Measurements from ENCODE around the gene CTNNB1. TPM values are rescaled to one million over a fixed set of nuclear protein-coding genes. Genes with fewer than 3 reads are reported as not detected.

Gene CTNNB1
- total RNA-seq, 4 donors from 2014 or later, result 340 to 406 (median 367) TPM

- no peak overlapping the region for H3K27ac ChIP-seq (replicated peaks in 1 of 4)
- H3K9me3 ChIP-seq, result no peaks in the 10 kb centered on the region
- intact Hi-C loops (cut with DNase I), result no loop called here
- 92% methylated on average over 3 of the region's 3 CpGs for WGBS
- H3K36me3 ChIP-seq, result no peaks in the 10 kb centered on the region
- H3K4me3 ChIP-seq, result no peak overlapping the region
- DNase-seq (ENCODE audit: extremely low spot score), result no peak
- no peaks in the 10 kb centered on the region for H3K27me3 ChIP-seq
- TF ChIP-seq POLR2AphosphoS5 (IDR thresholded peaks at IDR 0.05) (no peak), CTCF (IDR thresholded peaks at IDR 0.05) (no peak), EP300 (IDR thresholded peaks at IDR 0.05) (no peak), POLR2A (IDR thresholded peaks at IDR 0.05; ENCODE audit: low read depth) (no peak)
- no peaks in the 10 kb centered on the region for H3K4me1 ChIP-seq
Observed at GRCh38 chr3:41162541-41162940, 36.8 kb upstream of the CTNNB1 start.

- Histone ChIP-seq H3K9me3 (no peaks in the 10 kb centered on the region), H3K4me3 (no peak overlapping the region), H3K4me1 (no peaks in the 10 kb centered on the region), H3K27ac (replicated peaks in 1 of 4) (no peak overlapping the region), H3K36me3 (no peaks in the 10 kb centered on the region), H3K27me3 (no peaks in the 10 kb centered on the region)
- TF ChIP-seq POLR2A (IDR thresholded peaks at IDR 0.05; ENCODE audit: low read depth), result no peak
- TF ChIP-seq POLR2AphosphoS5 (IDR thresholded peaks at IDR 0.05), result no peak
- TF ChIP-seq EP300 (IDR thresholded peaks at IDR 0.05), result no peak
- intact Hi-C loops (cut with DNase I), result no loop called here
- WGBS, result 80% methylated on average over 1 of the region's 1 CpG
- no peak for DNase-seq (ENCODE audit: extremely low spot score)
Observed at GRCh38 chr3:41163006-41163405, 36.3 kb upstream of the CTNNB1 start.

- 65% methylated on average over 3 of the region's 3 CpGs for whole genome bisulfite sequencing
- Histone ChIP-seq H3K9me3 (no peaks in the 10 kb centered on the region), H3K36me3 (no peaks in the 10 kb centered on the region), H3K4me3 (no peak overlapping the region), H3K27ac (replicated peaks in 1 of 4) (no peak overlapping the region), H3K27me3 (no peaks in the 10 kb centered on the region), H3K4me1 (peaks cover 0 to under 1% (median 0%) of the 10 kb centered on the region in 4 donors)
- TF ChIP-seq CTCF (IDR thresholded peaks at IDR 0.05), result no peak
- no peak for TF ChIP-seq POLR2A (IDR thresholded peaks at IDR 0.05; ENCODE audit: low read depth)
- no peak for TF ChIP-seq POLR2AphosphoS5 (IDR thresholded peaks at IDR 0.05)
- no peak for TF ChIP-seq EP300 (IDR thresholded peaks at IDR 0.05)
- DNase-seq (ENCODE audit: extremely low spot score), result no peak
- intact Hi-C loops (cut with DNase I), result no loop called here
Observed at GRCh38 chr3:41163421-41163820, 35.9 kb upstream of the CTNNB1 start.

- Histone ChIP-seq H3K4me3 (no peak overlapping the region), H3K4me1 (peaks cover 0 to 12% (median 4%) of the 10 kb centered on the region in 4 donors), H3K27me3 (no peaks in the 10 kb centered on the region), H3K9me3 (no peaks in the 10 kb centered on the region), H3K27ac (replicated peaks in 1 of 4) (no peak overlapping the region), H3K36me3 (no peaks in the 10 kb centered on the region)
- WGBS, result 65% methylated on average over 2 of the region's 2 CpGs
- DNase-seq (ENCODE audit: extremely low spot score), result no peak
- intact Hi-C loops (cut with DNase I), result no loop called here
- TF ChIP-seq CTCF (IDR thresholded peaks at IDR 0.05), result no peak
- TF ChIP-seq POLR2A (IDR thresholded peaks at IDR 0.05; ENCODE audit: low read depth), result no peak
- TF ChIP-seq EP300 (IDR thresholded peaks at IDR 0.05), result no peak
- no peak for TF ChIP-seq POLR2AphosphoS5 (IDR thresholded peaks at IDR 0.05)
Observed at GRCh38 chr3:41164777-41165176, 34.5 kb upstream of the CTNNB1 start.

GRCh38 chr3:41167722-41168497 lies 31.4 kb upstream of the CTNNB1 start:
- Histone ChIP-seq H3K4me1 (peaks cover 0 to 12% (median 4%) of the 10 kb centered on the region in 4 donors), H3K4me3 (no peak overlapping the region), H3K36me3 (no peaks in the 10 kb centered on the region), H3K9me3 (no peaks in the 10 kb centered on the region), H3K27ac (replicated peaks in 1 of 4) (no peak overlapping the region), H3K27me3 (no peaks in the 10 kb centered on the region)
- no peak for TF ChIP-seq CTCF (IDR thresholded peaks at IDR 0.05)
- TF ChIP-seq POLR2AphosphoS5 (IDR thresholded peaks at IDR 0.05), result no peak
- no peak for TF ChIP-seq EP300 (IDR thresholded peaks at IDR 0.05)
- TF ChIP-seq POLR2A (IDR thresholded peaks at IDR 0.05; ENCODE audit: low read depth), result no peak
- 79% methylated on average over 8 of the region's 8 CpGs for WGBS
- intact Hi-C loops (cut with DNase I), result no loop called here
- no peak for DNase-seq (ENCODE audit: extremely low spot score)

All from esophagus muscularis mucosa (tissue), 4 donors.